ENCODE measurements around the gene SLC12A5. TPM values are rescaled to one million over a fixed set of nuclear protein-coding genes. Genes with fewer than 3 reads are reported as not detected.

SLC12A5 gene
- total RNA-seq, 4 donors from 2014 or later = not detected

GRCh38 chr20:46021361-46022359, 7.4 kb upstream of the SLC12A5 start:
- Histone ChIP-seq H3K4me1 (peaks cover 0 to 21% (median 17%) of the 10 kb centered on the region in 4 donors), H3K36me3 (no peaks in the 10 kb centered on the region), H3K27ac (no peak overlapping the region), H3K27me3 (peaks cover 0 to 11% of the 10 kb centered on the region in 2 donors), H3K9me3 (no peaks in the 10 kb centered on the region), H3K4me3 (peak overlapping the region; percentile 17 to 51 (median 44))
- TF ChIP-seq CTCF (IDR thresholded peaks at IDR 0.05) = no peak
- no peak for TF ChIP-seq POLR2A (IDR thresholded peaks at IDR 0.05)
- DNase-seq = peak in 2 of 3 donors; percentile 25 to 63

GRCh38 chr20:46022411-46023147, 6.4 kb upstream of the SLC12A5 start:
- Histone ChIP-seq H3K36me3 (no peaks in the 10 kb centered on the region), H3K4me1 (peaks cover 0 to 21% (median 17%) of the 10 kb centered on the region in 4 donors), H3K27me3 (peaks cover 0 to 11% of the 10 kb centered on the region in 2 donors), H3K27ac (no peak overlapping the region), H3K9me3 (no peaks in the 10 kb centered on the region), H3K4me3 (peak overlapping the region in 3 of 4 donors; percentile 16 to 47 (median 42))
- TF ChIP-seq CTCF (IDR thresholded peaks at IDR 0.05) (peak; percentile 43 to 88 (median 68)), POLR2A (IDR thresholded peaks at IDR 0.05) (no peak)
- peak; percentile 58 to 81 (median 74) for DNase-seq

GRCh38 chr20:46023148-46023484, 5.9 kb upstream of the SLC12A5 start:
- DNase-seq = no peak
- H3K9me3 ChIP-seq = no peaks in the 10 kb centered on the region
- H3K27ac ChIP-seq = no peak overlapping the region
- H3K4me3 ChIP-seq = no peak overlapping the region
- peaks cover 0 to 11% of the 10 kb centered on the region in 2 donors for H3K27me3 ChIP-seq
- no peaks in the 10 kb centered on the region for H3K36me3 ChIP-seq
- TF ChIP-seq CTCF (IDR thresholded peaks at IDR 0.05) (no peak), POLR2A (IDR thresholded peaks at IDR 0.05) (no peak)
- H3K4me1 ChIP-seq = peaks cover 0 to 21% (median 17%) of the 10 kb centered on the region in 4 donors

GRCh38 chr20:46023999-46024398, 5.0 kb upstream of the SLC12A5 start:
- H3K4me1 ChIP-seq = peaks cover 0 to 21% (median 17%) of the 10 kb centered on the region in 4 donors
- H3K27me3 ChIP-seq = peaks cover 0 to 12% of the 10 kb centered on the region in 2 donors
- TF ChIP-seq POLR2A (IDR thresholded peaks at IDR 0.05) = no peak
- no peak overlapping the region for H3K27ac ChIP-seq
- no peaks in the 10 kb centered on the region for H3K9me3 ChIP-seq
- no peaks in the 10 kb centered on the region for H3K36me3 ChIP-seq
- H3K4me3 ChIP-seq = no peak overlapping the region
- DNase-seq = no peak

- DNase-seq = no peak
- no peak for TF ChIP-seq POLR2A (IDR thresholded peaks at IDR 0.05)
- no peak for TF ChIP-seq CTCF (IDR thresholded peaks at IDR 0.05)
- H3K36me3 ChIP-seq = no peaks in the 10 kb centered on the region
- H3K27ac ChIP-seq = no peak overlapping the region
- peaks cover 0 to 21% (median 17%) of the 10 kb centered on the region in 4 donors for H3K4me1 ChIP-seq
- no peak overlapping the region for H3K4me3 ChIP-seq
- H3K27me3 ChIP-seq = peaks cover 0 to 21% of the 10 kb centered on the region in 2 donors
- no peaks in the 10 kb centered on the region for H3K9me3 ChIP-seq
Observed at GRCh38 chr20:46025376-46025783, 3.6 kb upstream of the SLC12A5 start.

Measured in Peyer's patch (tissue), 4 donors.